Activated B cell treated with CpG ODN at 0.5 μM for 24 hours (primary cell): ENCODE data around the gene EPN2. TPM values are rescaled to one million over a fixed set of nuclear protein-coding genes. Genes with fewer than 3 reads are reported as not detected.

Experiments
- ATAC-seq: fragments of 200-7000 bp; cut with Tn5 transposase; one replicate; pipeline ENCODE4 v1.10.0; 2021; ENCODE audit warnings: low read depth, mild to moderate bottlenecking, moderate library complexity
- CTCF ChIA-PET: fragments of 350-600 bp; sonication (Branson Sonifier 250); formaldehyde crosslinking; loops from one replicate; lab custom pipeline; 2021; ENCODE audit warnings: antibody characterized with exemption; lab: Charles Lee
- POLR2A ChIA-PET: fragments of 350-600 bp; sonication (Branson Sonifier 250); formaldehyde crosslinking; loops from one replicate; lab custom pipeline; 2021; ENCODE audit warnings: antibody characterized with exemption; lab: Charles Lee
- DNase-seq: peaks from one replicate; pipeline ENCODE4 v3.0.0; 2022
- H3K27ac Mint-ChIP-seq: one replicate; pipeline ENCODE4 v1.8.0; 2020; ENCODE audit warnings: mixed read lengths
- H3K27me3 Mint-ChIP-seq: one replicate; pipeline ENCODE4 v1.8.0; 2021; ENCODE audit warnings: mixed read lengths
- H3K36me3 Mint-ChIP-seq: one replicate; pipeline ENCODE4 v1.8.0; 2021; ENCODE audit warnings: low read depth, mixed read lengths
- H3K4me1 Mint-ChIP-seq: one replicate; pipeline ENCODE4 v1.8.0; 2021; ENCODE audit warnings: mixed read lengths
- H3K4me3 Mint-ChIP-seq: one replicate; pipeline ENCODE4 v1.8.0; 2020; ENCODE audit warnings: mild to moderate bottlenecking, mixed read lengths
- H3K9me3 Mint-ChIP-seq: one replicate; pipeline ENCODE4 v1.8.0; 2020; ENCODE audit warnings: mixed read lengths
- CTCF ChIP-seq: fragments of 200-600 bp; IDR thresholded peaks from one replicate; pipeline ENCODE4 v1.8.0; 2022; ENCODE audit warnings: antibody characterized with exemption, mild to moderate bottlenecking
- intact Hi-C: fragments of 100-400 bp; cut with micrococcal nuclease; formaldehyde crosslinking; loops from one replicate; pipeline ENCODE4 v1.15.1; 2024
- total RNA-seq: library from RNA; stranded (reverse); gene quantifications from 2 replicates; pipeline ENCODE4 v1.2.3, GENCODE V29; 2022

The EPN2 gene
- total RNA-seq, 1 donor from 2014 or later = 16.6 TPM

DNA sequence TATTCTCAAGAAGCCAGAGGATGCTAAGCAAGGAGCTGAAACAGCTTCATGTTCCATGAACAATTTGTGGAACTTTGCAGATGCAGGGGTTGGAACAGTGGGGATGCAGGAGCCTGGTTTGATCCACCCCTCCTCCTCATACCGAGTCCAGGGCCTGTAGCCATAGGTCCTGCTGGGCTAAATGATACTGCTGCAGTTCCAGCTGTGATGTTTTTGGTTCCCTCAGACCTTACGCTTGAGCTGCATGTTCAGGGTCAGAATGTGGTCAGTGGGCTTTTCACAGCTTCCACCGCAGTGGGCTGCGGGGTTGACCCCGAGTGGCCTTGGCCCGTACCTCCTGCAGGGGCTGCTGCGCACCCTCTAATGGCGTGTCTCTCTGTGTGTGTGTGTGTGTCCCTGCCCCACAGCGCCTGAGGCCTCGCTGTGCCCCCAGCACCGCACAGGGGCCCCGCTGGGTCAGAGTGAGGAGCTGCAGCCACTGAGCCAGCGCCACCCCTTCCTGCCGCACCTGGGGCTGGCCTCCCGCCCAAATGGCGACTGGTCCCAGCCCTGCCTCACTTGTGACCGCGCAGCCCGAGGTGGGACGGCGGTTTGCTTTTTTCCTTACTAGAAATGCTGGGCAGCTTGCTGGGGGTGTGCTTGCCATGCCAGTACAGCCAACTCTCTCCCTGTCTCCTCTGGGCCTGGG, 48.2 kb downstream of the EPN2 start:
- no peak for TF ChIP-seq CTCF
- Mint-ChIP-seq H3K36me3 (peaks cover 18% of the 10 kb centered on the region), H3K27ac (no peak overlapping the region), H3K4me3 (no peak overlapping the region), H3K27me3 (peaks cover 18% of the 10 kb centered on the region), H3K4me1 (peaks cover 32% of the 10 kb centered on the region), H3K9me3 (no peaks in the 10 kb centered on the region)
- DNase-seq = no peak
- intact Hi-C loops = loop anchor here (1.0 to 10.0 kb wide), 2 partner anchors 14 to 49 kb away; no protein-coding TSS in a partner anchor
- CTCF ChIA-PET = interaction anchor here (0.6 to 1.6 kb wide), 3 partner anchors 21 to 53 kb away, joined by 3 to 5 read pairs (median 3); no protein-coding TSS in a partner anchor
- POLR2A ChIA-PET = interaction anchor here (3.3 kb wide), 1 partner anchor 21 kb away, joined by 14 read pairs; no protein-coding TSS in a partner anchor
- ATAC-seq = no peak

DNA sequence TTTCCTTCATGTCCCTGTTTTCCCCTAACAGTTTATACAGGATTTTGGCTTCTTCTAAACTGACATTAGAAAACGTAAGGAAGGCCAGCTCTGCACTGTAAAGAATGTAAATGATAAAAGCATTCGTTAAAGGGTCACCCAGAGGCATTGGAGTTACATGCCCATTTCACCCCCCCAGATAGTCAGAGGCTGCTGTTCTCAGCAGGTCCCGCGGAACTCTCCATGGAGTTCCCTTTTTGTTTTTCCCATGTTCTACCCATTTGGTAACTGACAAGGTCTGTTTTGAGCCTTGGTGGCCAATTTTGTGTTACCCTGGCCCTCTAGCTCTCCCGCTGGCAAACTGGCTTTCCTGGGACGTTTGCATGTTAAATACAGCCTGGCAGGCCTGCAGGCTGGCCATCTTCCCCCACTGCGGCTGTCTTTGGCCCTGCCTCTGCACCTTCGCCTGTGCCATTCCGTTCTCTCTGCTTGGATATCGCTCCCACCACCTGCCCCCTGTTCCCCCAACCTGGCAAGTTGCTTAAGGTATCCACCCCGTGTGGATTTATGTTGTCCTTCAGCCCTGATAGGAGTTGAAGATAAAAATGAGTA, 49.7 kb downstream of the EPN2 start:
- H3K4me1 Mint-ChIP-seq = peaks cover 35% of the 10 kb centered on the region
- H3K9me3 Mint-ChIP-seq = no peaks in the 10 kb centered on the region
- H3K4me3 Mint-ChIP-seq = no peak overlapping the region
- CTCF ChIA-PET = interaction anchor here (1.6 kb wide), 1 partner anchor 51 kb away, joined by 3 read pairs; no protein-coding TSS in a partner anchor
- DNase-seq = no peak
- peaks cover 20% of the 10 kb centered on the region for H3K36me3 Mint-ChIP-seq
- no peak for TF ChIP-seq CTCF
- no peak overlapping the region for H3K27ac Mint-ChIP-seq
- POLR2A ChIA-PET = interaction anchor here (3.3 kb wide), 1 partner anchor 20 kb away, joined by 14 read pairs; no protein-coding TSS in a partner anchor
- H3K27me3 Mint-ChIP-seq = peaks cover 21% of the 10 kb centered on the region
- no peak for ATAC-seq
- intact Hi-C loops = loop anchor here (10.0 kb wide), 1 partner anchor 48 kb away; no protein-coding TSS in a partner anchor

- peaks cover 21% of the 10 kb centered on the region for H3K27me3 Mint-ChIP-seq
- no peak overlapping the region for H3K4me3 Mint-ChIP-seq
- CTCF ChIA-PET = no interaction called here
- no peak overlapping the region for H3K27ac Mint-ChIP-seq
- H3K4me1 Mint-ChIP-seq = peaks cover 35% of the 10 kb centered on the region
- ATAC-seq (no peak), DNase-seq (no peak)
- no peaks in the 10 kb centered on the region for H3K9me3 Mint-ChIP-seq
- intact Hi-C loops = loop anchor here (10.0 kb wide), 1 partner anchor 47 kb away; no protein-coding TSS in a partner anchor
- POLR2A ChIA-PET = no interaction called here
- no peak for TF ChIP-seq CTCF
- H3K36me3 Mint-ChIP-seq = peaks cover 20% of the 10 kb centered on the region
Observed at GRCh38 chr17:19287651-19288050, 50.5 kb downstream of the EPN2 start.

GRCh38 chr17:19288453-19288852, 51.3 kb downstream of the EPN2 start:
- peaks cover 29% of the 10 kb centered on the region for H3K4me1 Mint-ChIP-seq
- TF ChIP-seq CTCF = no peak
- H3K27ac Mint-ChIP-seq = no peak overlapping the region
- ATAC-seq (no peak), DNase-seq (no peak)
- peaks cover 21% of the 10 kb centered on the region for H3K27me3 Mint-ChIP-seq
- H3K36me3 Mint-ChIP-seq = peaks cover 13% of the 10 kb centered on the region
- POLR2A ChIA-PET = no interaction called here
- H3K4me3 Mint-ChIP-seq = no peak overlapping the region
- CTCF ChIA-PET = no interaction called here
- H3K9me3 Mint-ChIP-seq = no peaks in the 10 kb centered on the region
- intact Hi-C loops = loop anchor here (10.0 kb wide), 1 partner anchor 46 kb away; no protein-coding TSS in a partner anchor

- no peak overlapping the region for H3K4me3 Mint-ChIP-seq
- ChIA-PET POLR2A (no interaction called here), CTCF (no interaction called here)
Observed at GRCh38 chr17:19290066-19290705, 53.0 kb downstream of the EPN2 start.

More at GRCh38 chr17:19290066-19290705, 53.0 kb downstream of the EPN2 start:
- H3K9me3 Mint-ChIP-seq = no peaks in the 10 kb centered on the region
- no peak for DNase-seq
- no peak overlapping the region for H3K27ac Mint-ChIP-seq
- intact Hi-C loops = no loop called here
- peaks cover 20% of the 10 kb centered on the region for H3K4me1 Mint-ChIP-seq
- no peak for ATAC-seq
- no peak for TF ChIP-seq CTCF
- H3K27me3 Mint-ChIP-seq = peaks cover 21% of the 10 kb centered on the region
- H3K36me3 Mint-ChIP-seq = peaks cover 13% of the 10 kb centered on the region
